Measurements from ENCODE around the gene DEPDC1B. TPM values are rescaled to one million over a fixed set of nuclear protein-coding genes. Genes with fewer than 3 reads are reported as not detected.

Gene DEPDC1B
- total RNA-seq, 1 donor from 2014 or later: 0.30 TPM

GRCh38 chr5:60611099-60611740, 88.7 kb downstream of the DEPDC1B start:
- no peak for DNase-seq
- Histone ChIP-seq H3K27ac (replicated peaks) (no peak overlapping the region), H3K36me3 (no peaks in the 10 kb centered on the region), H3K4me1 (no peaks in the 10 kb centered on the region), H3K4me3 (no peak overlapping the region), H3K27me3 (ENCODE audit: low read depth) (no peaks in the 10 kb centered on the region), H3K9me3 (replicated peaks) (peaks cover 29% of the 10 kb centered on the region)
- intact Hi-C loops (cut with micrococcal nuclease): no loop called here
- TF ChIP-seq CTCF (IDR thresholded peaks at IDR 0.05; ENCODE audit: borderline replicate concordance): no peak

GRCh38 chr5:60604771-60605170, 95.2 kb downstream of the DEPDC1B start:
- intact Hi-C loops (cut with micrococcal nuclease): no loop called here
- Histone ChIP-seq H3K4me1 (no peaks in the 10 kb centered on the region), H3K9me3 (replicated peaks) (no peaks in the 10 kb centered on the region), H3K27me3 (ENCODE audit: low read depth) (no peaks in the 10 kb centered on the region), H3K36me3 (no peaks in the 10 kb centered on the region), H3K27ac (replicated peaks) (no peak overlapping the region), H3K4me3 (no peak overlapping the region)
- TF ChIP-seq CTCF (IDR thresholded peaks at IDR 0.05; ENCODE audit: borderline replicate concordance): no peak
- no peak for DNase-seq

- H3K9me3 ChIP-seq (replicated peaks): no peaks in the 10 kb centered on the region
- no peaks in the 10 kb centered on the region for H3K36me3 ChIP-seq
- TF ChIP-seq CTCF (IDR thresholded peaks at IDR 0.05; ENCODE audit: borderline replicate concordance): no peak
- intact Hi-C loops (cut with micrococcal nuclease): no loop called here
- H3K4me3 ChIP-seq: no peak overlapping the region
- H3K27ac ChIP-seq (replicated peaks): no peak overlapping the region
- no peak for DNase-seq
- no peaks in the 10 kb centered on the region for H3K27me3 ChIP-seq (ENCODE audit: low read depth)
- no peaks in the 10 kb centered on the region for H3K4me1 ChIP-seq
Observed at GRCh38 chr5:60598424-60598823, 101.5 kb downstream of the DEPDC1B start.

- Histone ChIP-seq H3K36me3 (no peaks in the 10 kb centered on the region), H3K9me3 (replicated peaks) (no peaks in the 10 kb centered on the region), H3K27me3 (ENCODE audit: low read depth) (no peaks in the 10 kb centered on the region), H3K4me1 (no peaks in the 10 kb centered on the region), H3K4me3 (no peak overlapping the region), H3K27ac (replicated peaks) (no peak overlapping the region)
- no peak for DNase-seq
- no peak for TF ChIP-seq CTCF (IDR thresholded peaks at IDR 0.05; ENCODE audit: borderline replicate concordance)
- intact Hi-C loops (cut with micrococcal nuclease): no loop called here
Observed at GRCh38 chr5:60597572-60598320, 102.2 kb downstream of the DEPDC1B start.

GRCh38 chr5:60594715-60595477, 105.1 kb downstream of the DEPDC1B start:
- Histone ChIP-seq H3K36me3 (no peaks in the 10 kb centered on the region), H3K27me3 (ENCODE audit: low read depth) (no peaks in the 10 kb centered on the region), H3K9me3 (replicated peaks) (no peaks in the 10 kb centered on the region), H3K4me1 (no peaks in the 10 kb centered on the region), H3K4me3 (no peak overlapping the region), H3K27ac (replicated peaks) (no peak overlapping the region)
- intact Hi-C loops (cut with micrococcal nuclease): no loop called here
- no peak for DNase-seq
- TF ChIP-seq CTCF (IDR thresholded peaks at IDR 0.05; ENCODE audit: borderline replicate concordance): no peak

Measured in left ventricle myocardium inferior (tissue), 1 donor.